ENCODE measurements around the gene MADD.

MADD gene

GRCh38 chr11:47251751-47252150 is 18.2 kb upstream of the MADD start:
- no peak for DNase-seq (ENCODE audit: low read depth in 2 of 2)

DNA sequence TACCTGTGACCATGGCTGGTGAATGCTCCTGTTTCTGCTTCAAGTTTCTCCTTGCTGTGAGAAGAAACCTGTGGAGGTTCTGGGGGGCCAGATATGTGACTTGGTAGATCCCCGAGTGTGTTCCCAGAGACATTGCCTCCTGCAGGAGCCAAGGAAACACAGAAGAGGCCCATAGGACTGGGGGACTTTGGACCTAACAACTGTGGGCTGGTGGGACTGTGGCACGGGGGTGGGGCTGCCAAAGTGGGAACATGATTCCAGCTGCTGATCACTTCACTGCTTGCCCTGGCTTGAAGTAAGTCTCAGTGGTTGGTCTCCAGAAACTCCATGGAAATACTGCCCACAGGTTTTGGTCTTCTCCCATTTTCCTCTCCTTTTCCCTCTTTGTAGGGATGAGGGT is 16.3 kb upstream of the MADD start:
- DNase-seq (ENCODE audit: low read depth in 2 of 2) = no peak

DNA sequence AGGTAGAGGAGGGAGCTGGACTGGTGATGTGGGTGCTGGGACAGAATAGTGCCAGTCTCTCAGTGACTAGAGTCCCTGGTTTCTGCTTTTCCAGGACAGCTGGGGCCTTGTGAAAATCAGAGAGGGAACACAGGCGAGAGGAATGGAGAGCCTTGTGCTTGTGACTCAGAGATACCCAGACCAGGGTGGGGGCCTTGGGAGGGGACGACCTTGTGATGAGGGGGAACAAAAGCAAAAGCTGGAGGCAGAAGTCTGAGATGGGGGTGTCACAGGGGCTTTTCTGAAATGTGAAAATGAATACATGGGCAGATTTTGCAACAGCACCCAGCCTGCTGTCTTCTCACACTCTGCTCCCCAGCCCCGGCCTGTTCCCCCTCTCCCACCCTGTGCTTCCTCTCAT is 15.5 kb upstream of the MADD start:
- DNase-seq (ENCODE audit: low read depth in 2 of 2) = no peak

DNA sequence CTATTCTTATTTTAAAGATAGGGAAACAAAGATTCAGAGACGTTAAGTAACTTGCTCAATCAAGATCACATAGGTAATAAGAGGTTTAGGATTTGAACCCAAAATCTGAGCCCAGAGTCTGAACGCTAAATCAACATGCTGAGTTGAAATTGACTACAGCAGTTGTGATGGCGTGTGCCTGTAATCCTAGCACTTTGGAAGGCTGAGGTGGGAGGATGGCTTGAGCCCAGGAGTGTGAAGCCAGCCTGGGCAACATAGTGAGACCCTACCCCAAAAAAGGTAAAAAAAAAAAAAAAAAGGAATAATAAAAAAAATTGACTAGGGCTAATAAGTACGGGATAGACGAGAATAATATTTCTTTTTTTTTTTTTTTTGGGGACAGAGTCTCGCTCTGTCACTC is 13.6 kb upstream of the MADD start:
- no peak for DNase-seq (ENCODE audit: low read depth in 2 of 2)

- DNase-seq (ENCODE audit: low read depth in 2 of 2) = no peak
Observed at GRCh38 chr11:47257177-47257516, 12.8 kb upstream of the MADD start.

DNA sequence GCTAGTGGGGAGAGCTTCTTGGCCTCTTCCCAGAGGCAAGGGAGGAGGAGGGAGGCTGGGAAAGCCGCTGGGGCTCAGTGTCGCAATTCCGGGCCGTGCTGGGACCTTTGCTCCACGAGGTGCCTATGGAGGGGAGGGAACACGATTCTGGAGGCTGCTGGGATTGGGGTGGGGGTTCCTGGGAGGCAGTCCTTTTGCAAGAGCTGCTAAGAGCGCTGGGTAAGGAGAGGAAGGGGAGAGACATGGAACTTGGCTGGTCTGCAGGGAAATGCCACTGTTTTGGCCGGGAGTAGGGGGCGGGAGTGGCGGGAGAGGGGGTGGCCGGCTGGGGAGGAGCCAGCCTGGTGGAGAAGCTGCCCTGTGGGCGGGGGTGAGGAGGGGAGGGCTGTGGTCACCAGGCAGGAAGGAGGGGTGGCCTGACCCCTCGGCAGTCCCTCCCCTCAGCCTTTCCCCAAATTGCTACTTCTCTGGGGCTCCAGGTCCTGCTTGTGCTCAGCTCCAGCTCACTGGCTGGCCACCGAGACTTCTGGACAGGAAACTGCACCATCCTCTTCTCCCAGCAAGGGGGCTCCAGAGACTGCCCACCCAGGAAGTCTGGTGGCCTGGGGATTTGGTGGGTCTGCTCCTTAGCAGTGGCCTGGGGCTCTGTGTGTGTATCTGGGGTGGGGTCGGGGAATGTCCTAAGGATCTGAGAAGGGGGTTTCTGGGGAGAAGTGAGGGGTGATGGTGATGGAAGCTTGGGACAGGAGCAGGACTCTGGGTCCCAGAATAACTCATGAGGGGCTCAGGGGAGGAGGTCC is 12.2 kb upstream of the MADD start, which contains the start of gene NR1H3:
Gene NR1H3 (plus strand): TSS at position 480 of the 800 bp plus-strand sequence. CDS start 1,221 bp downstream, outside the sequence.
- DNase-seq (ENCODE audit: low read depth in 2 of 2) = no peak

DNA sequence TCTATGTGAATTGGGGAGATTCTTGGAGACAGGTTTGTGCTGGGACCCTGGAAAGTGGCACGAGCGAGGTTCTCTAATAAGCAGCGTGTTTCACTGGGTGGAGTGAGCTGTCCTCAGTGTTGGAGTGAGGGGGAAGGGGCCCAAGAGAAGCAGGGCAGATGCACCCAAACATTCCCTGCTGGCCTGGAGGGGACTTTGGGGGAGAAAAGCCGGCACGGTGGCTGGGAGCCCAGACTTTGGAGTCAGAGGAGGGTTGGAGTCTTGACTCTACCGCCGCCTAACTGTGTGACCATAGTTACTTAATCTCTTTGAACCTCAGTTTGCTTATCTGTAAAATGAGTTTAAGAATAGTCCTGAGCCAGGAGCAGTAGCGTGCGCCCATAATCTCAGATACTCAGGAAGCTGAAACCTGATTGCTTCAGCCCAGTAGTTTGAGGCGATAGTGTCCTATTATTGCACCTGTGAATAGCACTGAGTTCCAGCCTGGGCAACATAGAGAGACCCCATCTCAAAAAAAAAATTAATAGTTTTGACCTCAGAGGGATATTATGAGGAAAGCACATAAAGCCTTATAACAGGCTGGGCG is 11.5 kb upstream of the MADD start:
- DNase-seq (ENCODE audit: low read depth in 2 of 2) = no peak

GRCh38 chr11:47259232-47259977 is 10.5 kb upstream of the MADD start:
- DNase-seq (ENCODE audit: low read depth in 2 of 2) = no peak

GRCh38 chr11:47260366-47260765 is 9.6 kb upstream of the MADD start:
- no peak for DNase-seq (ENCODE audit: low read depth in 2 of 2)

GRCh38 chr11:47261291-47261800 is 8.6 kb upstream of the MADD start:
- DNase-seq (ENCODE audit: low read depth in 2 of 2) = no peak

- no peak for DNase-seq (ENCODE audit: low read depth in 2 of 2)
Observed at GRCh38 chr11:47264119-47264518, 5.8 kb upstream of the MADD start.

- DNase-seq (ENCODE audit: low read depth in 2 of 2) = no peak
Observed at GRCh38 chr11:47264521-47264920, 5.4 kb upstream of the MADD start.

GRCh38 chr11:47267876-47268275 is 2.1 kb upstream of the MADD start:
- DNase-seq (ENCODE audit: low read depth in 2 of 2) = no peak

DNA sequence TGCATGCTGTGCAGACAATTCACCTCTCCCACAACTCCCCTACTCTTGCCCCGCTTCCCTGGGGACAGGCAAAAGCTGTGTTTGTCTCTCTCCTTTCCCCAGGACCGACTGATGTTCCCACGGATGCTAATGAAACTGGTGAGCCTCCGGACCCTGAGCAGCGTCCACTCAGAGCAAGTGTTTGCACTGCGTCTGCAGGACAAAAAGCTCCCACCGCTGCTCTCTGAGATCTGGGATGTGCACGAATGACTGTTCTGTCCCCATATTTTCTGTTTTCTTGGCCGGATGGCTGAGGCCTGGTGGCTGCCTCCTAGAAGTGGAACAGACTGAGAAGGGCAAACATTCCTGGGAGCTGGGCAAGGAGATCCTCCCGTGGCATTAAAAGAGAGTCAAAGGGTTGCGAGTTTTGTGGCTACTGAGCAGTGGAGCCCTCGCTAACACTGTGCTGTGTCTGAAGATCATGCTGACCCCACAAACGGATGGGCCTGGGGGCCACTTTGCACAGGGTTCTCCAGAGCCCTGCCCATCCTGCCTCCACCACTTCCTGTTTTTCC is 1.4 kb upstream of the MADD start:
- DNase-seq (ENCODE audit: low read depth in 2 of 2) = no peak

DNA sequence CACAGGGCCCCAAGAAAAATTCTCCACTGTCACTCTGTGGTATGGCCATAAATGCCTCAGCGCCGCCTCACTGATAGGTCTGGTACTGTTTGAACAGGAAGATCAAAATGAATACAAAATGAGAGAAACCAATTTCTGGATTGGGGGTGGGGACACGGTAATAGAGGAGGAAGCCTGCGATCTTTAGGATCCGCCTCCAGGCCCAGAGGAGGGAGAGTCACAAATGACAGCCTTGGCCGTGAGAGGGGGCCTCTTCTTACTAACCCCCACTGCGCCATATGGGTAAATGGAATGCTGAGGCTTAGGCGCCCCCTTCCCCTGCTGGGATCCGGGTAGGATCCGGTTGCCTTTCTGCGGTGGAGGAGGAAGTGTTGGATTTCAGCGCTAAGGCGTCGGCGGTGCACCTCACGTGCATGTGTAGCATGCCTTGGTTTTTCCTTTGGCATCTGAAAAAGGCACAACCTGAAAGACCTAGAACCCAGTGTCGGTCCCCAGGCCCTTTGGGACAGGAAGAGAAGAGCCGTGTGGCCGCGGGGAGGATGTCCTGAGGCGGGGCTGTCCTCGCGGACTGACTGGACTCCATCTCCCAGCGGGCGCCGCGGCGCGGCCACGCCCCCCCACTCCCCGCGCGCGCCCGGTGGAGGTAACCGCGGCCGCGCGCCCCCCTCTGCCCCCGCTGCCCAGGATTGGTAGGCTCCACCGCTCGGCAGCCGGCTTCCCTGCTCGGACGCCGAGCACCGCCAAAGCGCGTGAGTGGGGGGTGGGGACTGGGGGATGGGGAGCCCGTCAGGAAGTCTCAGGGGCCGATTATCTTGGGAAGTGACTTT is 718 bp upstream of the MADD start:
- peak; percentile 80 to 83 for DNase-seq (ENCODE audit: low read depth in 2 of 2)

- no peak for DNase-seq (ENCODE audit: low read depth in 2 of 2)
Observed at GRCh38 chr11:47270331-47271271, 668 bp downstream of the MADD start.

DNA sequence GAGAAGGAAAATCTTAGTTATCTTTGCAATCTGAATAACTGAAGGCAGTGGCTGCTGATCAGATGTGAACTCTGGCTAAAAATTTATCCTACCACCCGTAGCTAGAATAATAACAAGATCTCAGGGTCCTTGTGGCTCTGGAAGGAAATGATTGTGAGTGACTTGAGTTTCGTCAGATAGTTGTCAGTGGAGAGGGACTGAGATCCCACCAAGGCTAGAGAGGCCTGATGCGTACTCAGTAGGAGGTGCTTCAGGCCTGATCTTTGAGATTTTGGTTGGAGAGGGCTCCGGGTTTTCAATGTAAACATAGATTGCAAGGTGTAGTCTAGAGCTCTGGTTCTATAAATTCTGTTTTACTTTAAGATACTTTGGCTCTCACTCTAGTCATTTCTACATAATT is 1.4 kb downstream of the MADD start:
- DNase-seq (ENCODE audit: low read depth in 2 of 2) = no peak

- no peak for DNase-seq (ENCODE audit: low read depth in 2 of 2)
Observed at GRCh38 chr11:47271961-47272661, 2.2 kb downstream of the MADD start.

- no peak for DNase-seq (ENCODE audit: low read depth in 2 of 2)
Observed at GRCh38 chr11:47272706-47273105, 2.8 kb downstream of the MADD start.
